PFSK-1 (cell line): ENCODE measurements around the gene SNRPF.

Experiments used
- SIN3A ChIP-seq: IDR thresholded peaks from 2 replicates; pipeline ENCODE4 v1.6.1; 2012; ENCODE audit warnings: mild to moderate bottlenecking, low read length, moderate library complexity, borderline replicate concordance; ENCODE audit not compliant: insufficient read depth
- TF ChIP-seq, protein P1 (sequence below), 2 experiments: IDR thresholded peaks; 2 replicates each; pipeline versions ENCODE4 v1.6.1 to v1.8.0; 2011 to 2012; ENCODE audit warnings: low read depth in 2 of 2, low read length in 2 of 2, control low read depth in 1 of 2, inconsistent platforms in 1 of 2, mild to moderate bottlenecking in 1 of 2, moderate library complexity in 1 of 2; ENCODE audit not compliant: insufficient read depth in 1 of 2

DNA sequence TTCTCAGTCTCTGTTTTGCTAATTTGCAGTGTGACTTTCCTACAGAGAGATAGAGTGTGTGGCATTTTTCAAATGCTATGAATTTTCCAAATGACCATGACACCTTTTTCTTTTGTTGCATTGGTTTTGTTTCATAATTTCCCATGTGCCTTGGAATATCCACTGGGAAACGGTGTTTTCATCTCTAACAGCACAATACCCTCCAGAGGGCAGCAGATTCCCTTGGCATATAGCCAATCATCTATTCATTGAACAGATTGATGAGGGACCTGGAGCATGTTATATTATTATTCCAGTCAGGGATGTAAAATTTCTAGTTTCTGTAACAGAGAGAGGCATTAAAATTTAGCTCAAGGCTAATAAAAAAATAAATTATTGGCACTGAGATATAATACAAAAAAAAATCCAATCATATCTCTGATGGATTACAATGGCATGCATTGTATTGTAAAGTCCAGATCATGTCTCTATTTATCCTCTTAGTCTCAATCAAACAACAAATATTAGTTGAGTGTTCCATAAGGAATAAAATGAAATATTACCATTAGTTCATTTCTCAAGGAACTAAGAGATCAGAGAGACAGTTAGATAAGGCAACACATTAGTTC lies 38.6 kb upstream of the SNRPF start:
- TF ChIP-seq, protein P1, sequence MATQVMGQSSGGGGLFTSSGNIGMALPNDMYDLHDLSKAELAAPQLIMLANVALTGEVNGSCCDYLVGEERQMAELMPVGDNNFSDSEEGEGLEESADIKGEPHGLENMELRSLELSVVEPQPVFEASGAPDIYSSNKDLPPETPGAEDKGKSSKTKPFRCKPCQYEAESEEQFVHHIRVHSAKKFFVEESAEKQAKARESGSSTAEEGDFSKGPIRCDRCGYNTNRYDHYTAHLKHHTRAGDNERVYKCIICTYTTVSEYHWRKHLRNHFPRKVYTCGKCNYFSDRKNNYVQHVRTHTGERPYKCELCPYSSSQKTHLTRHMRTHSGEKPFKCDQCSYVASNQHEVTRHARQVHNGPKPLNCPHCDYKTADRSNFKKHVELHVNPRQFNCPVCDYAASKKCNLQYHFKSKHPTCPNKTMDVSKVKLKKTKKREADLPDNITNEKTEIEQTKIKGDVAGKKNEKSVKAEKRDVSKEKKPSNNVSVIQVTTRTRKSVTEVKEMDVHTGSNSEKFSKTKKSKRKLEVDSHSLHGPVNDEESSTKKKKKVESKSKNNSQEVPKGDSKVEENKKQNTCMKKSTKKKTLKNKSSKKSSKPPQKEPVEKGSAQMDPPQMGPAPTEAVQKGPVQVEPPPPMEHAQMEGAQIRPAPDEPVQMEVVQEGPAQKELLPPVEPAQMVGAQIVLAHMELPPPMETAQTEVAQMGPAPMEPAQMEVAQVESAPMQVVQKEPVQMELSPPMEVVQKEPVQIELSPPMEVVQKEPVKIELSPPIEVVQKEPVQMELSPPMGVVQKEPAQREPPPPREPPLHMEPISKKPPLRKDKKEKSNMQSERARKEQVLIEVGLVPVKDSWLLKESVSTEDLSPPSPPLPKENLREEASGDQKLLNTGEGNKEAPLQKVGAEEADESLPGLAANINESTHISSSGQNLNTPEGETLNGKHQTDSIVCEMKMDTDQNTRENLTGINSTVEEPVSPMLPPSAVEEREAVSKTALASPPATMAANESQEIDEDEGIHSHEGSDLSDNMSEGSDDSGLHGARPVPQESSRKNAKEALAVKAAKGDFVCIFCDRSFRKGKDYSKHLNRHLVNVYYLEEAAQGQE (IDR thresholded peaks at IDR 0.05; ENCODE audit: insufficient read depth in 1 of 2, low read depth in 2 of 2, low read length in 2 of 2): no peak
- TF ChIP-seq SIN3A: no peak
